Subcutaneous abdominal adipose tissue (tissue), 5 donors: ENCODE data around the gene MEIS2.

Experiments used
- H3K27ac ChIP-seq: one replicate; pipeline ENCODE4 v1.7.0; 2013; ENCODE audit warnings: low read depth, mild to moderate bottlenecking, inconsistent platforms, low read length, moderate library complexity
- H3K27me3 ChIP-seq, 5 donors: one replicate each; pipeline ENCODE4 v1.7.0; 2013; ENCODE audit warnings: low read length in 5 of 5, inconsistent platforms in 1 of 5; ENCODE audit not compliant: control insufficient read depth in 5 of 5, insufficient read depth in 4 of 5
- H3K36me3 ChIP-seq, 5 donors: one replicate each; pipeline ENCODE4 v1.7.0; 2013; ENCODE audit warnings: low read length in 5 of 5; ENCODE audit not compliant: control insufficient read depth in 5 of 5, insufficient read depth in 5 of 5
- H3K4me1 ChIP-seq, 5 donors: one replicate each; pipeline ENCODE4 v1.7.0; 2013; ENCODE audit warnings: low read length in 5 of 5, mild to moderate bottlenecking in 3 of 5, moderate library complexity in 1 of 5; ENCODE audit not compliant: control insufficient read depth in 5 of 5, insufficient read depth in 5 of 5
- H3K4me3 ChIP-seq, 5 donors: one replicate each; pipeline ENCODE4 v1.7.0; 2013; ENCODE audit warnings: low read length in 5 of 5, low read depth in 1 of 5
- H3K9ac ChIP-seq, 5 donors: one replicate each; pipeline ENCODE4 v1.7.0; 2013; ENCODE audit warnings: low read length in 5 of 5, mild to moderate bottlenecking in 4 of 5, moderate library complexity in 3 of 5
- H3K9me3 ChIP-seq, 5 donors: one replicate each; pipeline ENCODE4 v1.7.0; 2013; ENCODE audit warnings: low read length in 5 of 5; ENCODE audit not compliant: control insufficient read depth in 5 of 5
- donor health status: healthy.
- donor health status: healthy.
- donor health status: healthy.
- donor health status: healthy.
- donor health status: healthy.

The MEIS2 gene

DNA sequence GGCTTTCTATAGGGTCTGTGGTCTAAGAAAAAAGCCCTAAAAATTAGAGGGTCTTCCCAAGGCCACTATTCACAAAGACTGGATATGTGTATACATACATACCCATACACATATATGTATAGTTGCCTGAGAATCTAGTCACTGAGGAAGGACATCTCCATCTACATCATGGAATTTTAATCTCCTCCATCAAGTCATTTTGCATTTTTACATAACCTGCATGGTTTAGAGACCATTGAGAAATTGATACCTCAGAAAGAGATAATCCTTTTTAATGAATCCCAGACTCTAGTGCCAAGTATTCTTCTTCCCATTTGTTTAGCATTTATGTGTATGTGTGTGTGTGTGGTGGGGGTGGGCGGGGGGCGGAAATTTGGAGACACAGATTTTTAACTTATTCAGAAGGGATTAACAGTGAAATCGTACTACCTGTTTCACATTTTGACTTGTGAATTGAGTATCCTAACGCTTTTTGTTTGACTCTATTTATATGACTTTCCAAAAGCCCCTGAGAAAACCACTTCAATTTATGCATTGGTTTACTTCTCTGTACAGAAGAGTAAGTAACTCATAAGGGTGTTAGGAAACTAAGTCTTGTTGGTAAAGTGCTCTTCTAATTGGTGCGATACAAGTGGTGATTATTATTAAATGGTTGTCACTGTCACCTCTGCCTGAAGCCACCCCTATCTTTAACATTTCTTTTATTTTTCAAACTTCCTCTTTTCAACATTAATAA lies 166.9 kb downstream of the MEIS2 start:
- H3K27me3 ChIP-seq = no peaks in the 10 kb centered on the region
- no peak overlapping the region for H3K4me3 ChIP-seq
- no peak overlapping the region for H3K9ac ChIP-seq
- no peak overlapping the region for H3K27ac ChIP-seq
- peaks cover 0 to 4% (median 0%) of the 10 kb centered on the region in 5 donors for H3K9me3 ChIP-seq
- H3K36me3 ChIP-seq = peaks cover 0 to 1% (median 0%) of the 10 kb centered on the region in 5 donors
- H3K4me1 ChIP-seq = no peaks in the 10 kb centered on the region

DNA sequence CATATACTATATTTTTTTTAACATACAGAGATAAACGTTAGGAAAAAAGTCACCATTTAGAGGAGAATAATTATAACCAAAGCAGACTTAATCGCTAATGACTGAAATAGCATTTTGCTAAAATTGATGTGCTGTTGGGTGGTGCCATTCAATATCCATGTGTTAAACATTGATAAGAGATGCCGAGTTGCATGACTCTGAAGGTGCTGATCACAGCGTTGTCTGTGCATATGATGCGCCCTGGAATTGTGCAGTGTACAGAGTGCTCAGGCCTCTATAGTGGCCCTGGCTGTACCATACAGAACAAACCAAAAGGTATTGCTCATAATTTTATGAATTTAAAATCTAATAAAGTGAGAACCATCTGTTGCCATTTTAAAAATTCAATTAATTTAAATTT lies 168.3 kb downstream of the MEIS2 start:
- peaks cover 0 to 4% (median 0%) of the 10 kb centered on the region in 5 donors for H3K9me3 ChIP-seq
- no peak overlapping the region for H3K9ac ChIP-seq
- H3K4me3 ChIP-seq = no peak overlapping the region
- no peak overlapping the region for H3K27ac ChIP-seq
- H3K27me3 ChIP-seq = no peaks in the 10 kb centered on the region
- no peaks in the 10 kb centered on the region for H3K4me1 ChIP-seq
- H3K36me3 ChIP-seq = peaks cover 0 to 2% (median 0%) of the 10 kb centered on the region in 5 donors

DNA sequence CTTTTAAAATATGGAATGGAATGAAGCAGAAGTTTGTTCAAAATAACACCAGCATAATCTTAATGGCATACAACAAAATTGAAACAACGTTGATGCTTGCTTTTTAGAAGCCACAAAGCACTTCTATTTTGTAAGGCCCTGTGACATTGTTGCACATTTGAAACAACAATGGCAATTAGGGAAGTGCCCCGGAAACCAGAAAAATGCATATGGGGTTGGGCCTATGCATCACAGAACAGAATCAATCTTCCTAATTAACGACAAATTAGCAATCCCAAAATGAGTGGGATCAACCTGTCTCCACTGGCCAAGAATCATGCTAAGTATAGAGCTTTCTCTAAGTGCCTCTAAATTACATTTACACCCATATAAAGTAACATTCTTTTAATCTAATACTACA lies 168.9 kb downstream of the MEIS2 start:
- Histone ChIP-seq H3K27ac (no peak overlapping the region), H3K4me1 (no peaks in the 10 kb centered on the region), H3K9me3 (peaks cover 0 to 4% (median 0%) of the 10 kb centered on the region in 5 donors), H3K4me3 (no peak overlapping the region), H3K27me3 (no peaks in the 10 kb centered on the region), H3K9ac (no peak overlapping the region), H3K36me3 (peaks cover 0 to 2% (median 0%) of the 10 kb centered on the region in 5 donors)

DNA sequence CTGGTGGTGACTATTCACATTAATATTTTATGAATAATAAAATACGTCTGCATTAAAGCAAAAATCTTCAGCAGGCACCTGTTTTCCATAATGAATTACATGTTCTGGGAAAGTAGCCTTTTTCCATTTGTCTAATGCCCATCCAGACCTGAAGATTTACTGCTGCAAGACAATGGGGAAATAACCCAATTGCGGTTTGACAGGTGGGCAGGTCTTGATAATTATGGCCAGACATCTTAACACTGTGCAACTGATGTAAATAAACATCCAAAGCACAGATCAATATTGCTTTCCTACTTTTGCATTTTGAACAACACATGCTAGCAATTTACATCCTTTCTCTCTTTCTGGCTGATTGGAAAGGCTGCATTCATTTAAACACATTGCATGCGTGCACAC lies 173.9 kb downstream of the MEIS2 start:
- H3K27me3 ChIP-seq = no peaks in the 10 kb centered on the region
- no peak overlapping the region for H3K27ac ChIP-seq
- no peak overlapping the region for H3K9ac ChIP-seq
- H3K9me3 ChIP-seq = peaks cover 0 to 4% (median 0%) of the 10 kb centered on the region in 5 donors
- H3K36me3 ChIP-seq = peaks cover 0 to 2% (median 0%) of the 10 kb centered on the region in 5 donors
- H3K4me3 ChIP-seq = no peak overlapping the region
- no peaks in the 10 kb centered on the region for H3K4me1 ChIP-seq

DNA sequence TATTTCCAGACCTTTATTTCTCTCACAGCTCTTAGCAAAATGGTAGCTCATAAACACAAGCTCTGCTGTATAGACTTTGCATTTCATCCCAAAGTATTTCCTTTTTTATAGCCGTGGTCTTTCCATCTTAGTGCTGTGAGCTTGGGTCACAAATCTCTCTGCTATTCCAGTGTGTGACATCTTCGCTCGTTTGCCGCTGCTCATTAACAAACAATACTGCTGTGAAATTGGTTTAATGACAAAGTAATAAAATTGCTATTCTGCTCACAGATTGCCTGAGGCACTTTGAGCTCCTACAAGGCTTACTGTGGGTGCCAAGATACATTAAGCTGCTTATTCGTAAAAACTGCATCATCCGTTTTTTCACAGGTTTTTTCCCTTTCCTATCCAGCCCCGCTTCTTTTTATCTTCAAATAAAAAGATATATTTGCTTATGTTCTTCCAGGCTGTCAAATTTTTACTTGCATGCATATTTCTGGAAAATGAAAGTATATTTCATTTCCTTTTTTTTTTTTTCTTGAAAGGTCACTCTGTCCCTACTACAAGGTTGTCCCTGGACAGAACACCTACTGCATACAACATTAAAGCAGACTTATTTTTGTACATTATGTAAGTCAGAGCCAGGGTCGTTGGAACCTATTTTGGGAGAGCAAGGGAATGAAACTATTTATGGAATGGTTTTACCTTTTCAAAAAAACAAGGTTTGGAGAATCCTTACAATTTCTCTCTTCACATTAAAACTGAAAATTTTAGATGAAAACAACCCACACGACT lies 174.5 kb downstream of the MEIS2 start:
- no peak overlapping the region for H3K27ac ChIP-seq
- H3K4me3 ChIP-seq = no peak overlapping the region

DNA sequence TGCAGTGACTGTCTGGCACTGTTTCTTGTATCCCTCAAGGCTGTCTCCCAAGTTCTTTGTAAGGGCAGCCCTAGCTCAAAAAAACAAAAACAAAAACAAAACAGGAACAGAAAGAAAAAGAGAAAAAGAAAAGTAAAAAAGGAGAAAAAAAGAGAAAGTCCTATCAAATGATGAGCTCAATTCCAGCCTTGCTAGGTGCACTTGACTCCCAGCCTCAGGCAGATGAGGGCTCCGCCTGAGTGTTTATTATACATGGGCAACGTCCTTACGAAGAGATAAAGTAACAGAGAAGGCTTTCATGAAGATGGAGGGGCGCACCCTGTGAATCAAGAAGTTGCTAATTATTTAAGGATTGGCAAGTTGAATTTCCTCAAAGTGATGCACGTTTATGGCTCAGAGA lies 175.3 kb downstream of the MEIS2 start:
- H3K27ac ChIP-seq = no peak overlapping the region
- peaks cover 0 to 2% (median 0%) of the 10 kb centered on the region in 5 donors for H3K36me3 ChIP-seq
- H3K27me3 ChIP-seq = no peaks in the 10 kb centered on the region
- H3K9ac ChIP-seq = no peak overlapping the region
- peaks cover 0 to 4% (median 0%) of the 10 kb centered on the region in 5 donors for H3K9me3 ChIP-seq
- H3K4me3 ChIP-seq = no peak overlapping the region
- no peaks in the 10 kb centered on the region for H3K4me1 ChIP-seq

More for the DNA sequence above, 174.5 kb downstream of the MEIS2 start:
- Histone ChIP-seq H3K9me3 (peaks cover 0 to 4% (median 0%) of the 10 kb centered on the region in 5 donors), H3K27me3 (no peaks in the 10 kb centered on the region), H3K36me3 (peaks cover 0 to 2% (median 0%) of the 10 kb centered on the region in 5 donors), H3K9ac (no peak overlapping the region), H3K4me1 (no peaks in the 10 kb centered on the region)

DNA sequence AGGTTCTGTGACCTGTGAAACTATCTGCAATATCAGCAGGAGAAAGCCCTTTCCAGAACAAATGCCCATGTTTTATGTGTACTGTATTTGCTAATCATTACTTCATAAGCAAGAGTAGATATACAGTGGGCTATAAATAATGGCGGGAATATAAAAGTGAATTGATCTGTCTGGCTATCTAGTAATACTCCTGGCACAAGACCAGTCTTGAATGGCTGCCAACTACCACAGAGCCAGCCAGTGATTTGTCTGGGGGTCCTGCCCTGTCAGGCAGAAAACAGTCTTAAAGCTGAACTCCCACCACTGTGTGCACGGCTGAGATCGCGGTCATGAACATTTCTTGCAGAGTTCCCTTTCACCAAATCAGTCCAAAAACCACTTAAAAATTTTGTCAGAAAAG lies 176.3 kb downstream of the MEIS2 start:
- Histone ChIP-seq H3K4me1 (no peaks in the 10 kb centered on the region), H3K27ac (no peak overlapping the region)

DNA sequence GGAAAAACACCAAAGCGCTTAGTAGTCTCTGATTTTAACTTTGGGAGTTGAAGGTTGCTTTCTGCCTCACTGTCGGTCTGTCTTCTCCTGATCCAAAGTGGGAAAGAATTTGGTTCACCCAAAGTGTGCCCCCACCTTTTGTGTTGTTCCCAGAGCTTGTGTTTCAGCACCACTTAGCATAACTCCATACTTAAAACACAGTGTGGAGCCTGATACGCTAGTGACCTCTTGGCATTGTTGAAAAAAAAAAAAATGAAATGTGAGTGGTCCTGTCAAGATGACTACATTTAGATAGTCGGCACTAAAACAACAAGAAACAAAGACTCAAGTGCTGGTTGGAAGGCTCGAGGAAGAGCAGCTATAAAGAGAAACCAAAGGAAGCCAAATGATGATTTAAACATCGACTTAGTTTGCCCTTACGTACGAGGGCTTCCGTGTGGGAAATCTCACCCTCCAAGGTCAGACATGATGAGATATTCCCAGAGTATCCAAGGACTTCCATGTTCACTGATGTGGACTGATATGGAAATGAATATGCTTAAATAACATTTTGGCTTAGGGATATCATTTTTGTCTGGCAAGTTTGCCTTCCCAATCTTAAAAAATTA lies 178.8 kb downstream of the MEIS2 start:
- Histone ChIP-seq H3K27ac (no peak overlapping the region), H3K4me3 (no peak overlapping the region), H3K4me1 (no peaks in the 10 kb centered on the region)

More for the DNA sequence above, 176.3 kb downstream of the MEIS2 start:
- Histone ChIP-seq H3K9me3 (no peaks in the 10 kb centered on the region), H3K36me3 (peaks cover 0 to 2% (median 0%) of the 10 kb centered on the region in 5 donors), H3K4me3 (no peak overlapping the region), H3K9ac (no peak overlapping the region), H3K27me3 (no peaks in the 10 kb centered on the region)

DNA sequence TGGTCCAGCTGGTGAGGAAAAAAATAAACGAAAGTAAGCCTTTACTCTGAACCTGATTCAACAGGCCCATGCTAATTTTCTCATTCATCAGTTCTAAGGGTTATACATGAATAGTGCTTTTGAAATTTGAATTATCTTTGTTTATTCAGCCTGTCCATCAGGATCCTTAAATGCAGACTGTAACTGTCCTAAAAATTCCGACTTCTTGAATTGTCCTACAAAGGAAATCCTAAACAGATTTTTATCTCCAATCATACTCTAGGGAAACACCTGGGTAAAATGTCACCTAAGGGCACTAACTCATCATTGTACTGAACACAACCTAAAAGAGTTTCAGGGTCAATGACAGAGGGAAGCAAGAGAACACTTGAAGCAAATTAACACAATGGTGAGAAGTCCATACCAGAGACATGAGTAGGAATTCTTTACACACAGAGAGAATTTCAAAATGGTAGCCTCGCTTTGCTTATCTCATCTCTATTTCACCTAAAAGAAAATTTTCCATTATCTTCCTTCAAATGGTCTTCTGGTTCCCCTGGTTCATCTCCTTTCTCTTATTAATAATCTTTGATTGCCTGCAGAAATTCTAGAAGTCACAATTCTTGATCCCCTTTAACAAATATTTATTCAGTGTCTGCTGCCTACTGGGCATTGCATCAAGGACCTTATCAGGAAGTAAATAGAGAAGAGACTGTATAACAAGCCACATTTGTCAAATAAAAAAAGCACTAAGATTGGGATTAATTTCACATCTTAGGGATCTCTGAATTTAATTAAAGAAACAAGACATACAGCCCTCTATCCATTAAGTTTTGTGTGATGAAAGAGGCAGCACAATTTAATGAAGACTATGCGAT lies 182.7 kb downstream of the MEIS2 start:
- H3K9ac ChIP-seq = no peak overlapping the region
- no peaks in the 10 kb centered on the region for H3K36me3 ChIP-seq
- no peak overlapping the region for H3K27ac ChIP-seq
- H3K27me3 ChIP-seq = no peaks in the 10 kb centered on the region
- H3K9me3 ChIP-seq = no peaks in the 10 kb centered on the region
- peaks cover 0 to 13% (median 8%) of the 10 kb centered on the region in 5 donors for H3K4me1 ChIP-seq
- H3K4me3 ChIP-seq = no peak overlapping the region

More for the DNA sequence above, 178.8 kb downstream of the MEIS2 start:
- no peaks in the 10 kb centered on the region for H3K36me3 ChIP-seq
- H3K9me3 ChIP-seq = no peaks in the 10 kb centered on the region
- H3K27me3 ChIP-seq = no peaks in the 10 kb centered on the region
- no peak overlapping the region for H3K9ac ChIP-seq
